RWPE1 (cell line): Measurements from ENCODE around the gene TRPV4.

Experiments used
- CTCF ChIA-PET: fragments of 350-600 bp; sonication (Branson Sonifier 250); formaldehyde crosslinking; extraction: SDS; loops from one replicate; lab custom pipeline; 2021; lab: Yijun Ruan, JAX
- POLR2A ChIA-PET: fragments of 400-600 bp; formaldehyde crosslinking; extraction: SDS; loops from one replicate; lab custom pipeline; 2020; ENCODE audit warnings: antibody characterized with exemption; ENCODE audit not compliant: low non-redundant PET; lab: Yijun Ruan, JAX
- DNase-seq: peaks from one replicate; pipeline ENCODE4 v3.0.0; 2012; ENCODE audit warnings: low spot score
- H3K27ac ChIP-seq: fragments of 450-650 bp; 2 replicates; pipeline ENCODE4 v1.5.1; 2017
- CTCF ChIP-seq: fragments of 450-650 bp; conservative IDR thresholded peaks from 2 replicates; pipeline ENCODE4 v1.5.1; 2017; ENCODE audit warnings: low read depth, mild to moderate bottlenecking

TRPV4 gene

DNA sequence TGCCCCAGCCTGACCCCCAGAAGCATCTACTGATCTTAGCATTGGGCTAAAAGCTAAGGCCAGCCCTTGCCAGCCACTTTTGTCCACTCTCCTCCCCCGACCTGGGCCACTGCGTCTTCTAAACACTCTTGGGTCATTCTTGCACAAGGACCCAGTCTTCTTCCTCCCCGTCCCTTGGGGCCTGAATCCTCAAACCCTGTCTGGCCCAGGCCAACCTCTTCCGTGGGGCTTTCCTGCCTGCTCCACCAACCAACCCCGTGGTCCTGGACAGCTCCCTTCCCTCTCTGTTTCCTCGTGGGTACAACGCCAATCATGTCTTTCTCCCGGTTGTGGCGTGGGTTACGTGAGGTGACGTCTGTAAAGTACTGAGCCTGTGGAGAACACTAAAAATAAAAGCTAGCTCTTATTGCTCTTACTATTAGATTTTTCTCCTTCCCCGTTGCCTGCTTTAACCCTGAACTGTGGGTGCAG lies 98.1 kb downstream of the TRPV4 start:
- CTCF ChIA-PET = interaction anchor here (0.5 to 1.0 kb wide), 2 partner anchors 11 to 145 kb away, joined by 3 read pairs; no protein-coding TSS in a partner anchor
- POLR2A ChIA-PET = no interaction called here
- no peak overlapping the region for H3K27ac ChIP-seq
- DNase-seq = no peak
- TF ChIP-seq CTCF = no peak

DNA sequence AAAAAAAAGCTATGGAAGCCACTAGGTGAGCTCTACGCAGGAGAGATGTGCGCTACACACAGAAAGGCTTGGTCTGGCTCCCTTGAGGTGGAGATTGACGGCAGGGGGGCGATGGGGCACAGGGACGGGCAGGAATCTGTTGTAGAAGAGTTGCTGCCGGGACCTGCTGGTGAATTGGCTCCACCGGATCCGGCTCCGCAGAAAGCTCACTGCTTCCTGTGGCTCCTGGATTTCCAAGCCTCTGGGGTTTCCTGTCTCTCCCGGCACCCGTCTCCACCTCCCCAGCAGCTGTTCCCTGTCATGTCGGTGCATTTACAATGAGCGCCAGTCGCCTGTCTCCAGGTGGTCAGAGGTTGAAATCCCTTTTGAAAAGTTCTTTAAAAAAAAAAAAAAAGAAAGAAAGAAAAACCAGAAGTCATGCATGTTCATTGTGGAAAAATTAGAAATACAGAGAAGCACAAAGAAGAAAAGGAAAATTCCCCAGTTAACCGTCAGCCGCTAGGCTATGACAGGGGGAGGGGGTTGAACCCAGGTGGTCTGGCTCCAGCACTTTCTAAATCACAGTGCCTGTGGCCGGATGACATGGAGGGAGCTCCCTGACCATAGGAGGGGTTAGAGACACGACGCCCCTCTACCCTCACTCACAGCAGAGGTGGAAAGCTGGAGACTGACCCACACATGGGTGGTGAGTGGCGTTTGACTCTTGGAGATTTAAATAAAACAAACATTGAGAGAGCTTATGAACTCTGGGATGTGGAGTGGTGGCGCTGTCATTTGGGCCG lies 98.8 kb downstream of the TRPV4 start:
- DNase-seq = no peak
- CTCF ChIA-PET = interaction anchor here (0.5 to 1.0 kb wide), 4 partner anchors 11 to 769 kb away, joined by 3 to 4 read pairs (median 3); no protein-coding TSS in a partner anchor
- no peak overlapping the region for H3K27ac ChIP-seq

More for the DNA sequence above, 98.8 kb downstream of the TRPV4 start:
- no peak for TF ChIP-seq CTCF
- POLR2A ChIA-PET = no interaction called here
